GM10248 (cell line): ENCODE results near the gene COLEC11.

Experiments
- CTCF ChIA-PET: fragments of 300-600 bp; sonication (Branson Sonifier 250); formaldehyde crosslinking; extraction: SDS; loops from one replicate; lab custom pipeline; 2021; ENCODE audit warnings: antibody characterized with exemption; lab: Yijun Ruan, JAX
- POLR2A ChIA-PET: fragments of 350-650 bp; sonication (Branson Sonifier 250); formaldehyde crosslinking; extraction: SDS; loops from one replicate; lab custom pipeline; 2020; ENCODE audit warnings: antibody characterized with exemption; lab: Yijun Ruan, JAX
- DNase-seq: peaks from one replicate; pipeline ENCODE4 v3.0.0; 2012; ENCODE audit errors: extremely low spot score
- CTCF ChIP-seq: IDR thresholded peaks from 2 replicates; pipeline ENCODE4 v1.5.1; 2012; ENCODE audit warnings: mild to moderate bottlenecking, low read depth; ENCODE audit errors: extremely low read depth, missing control alignments, control extremely low read depth

COLEC11 gene

GRCh38 chr2:3682811-3683210, 87.9 kb downstream of the COLEC11 start:
- ChIA-PET POLR2A (no interaction called here), CTCF (no interaction called here)
- no peak for DNase-seq
- no peak for TF ChIP-seq CTCF

- CTCF ChIA-PET: no interaction called here
- POLR2A ChIA-PET: no interaction called here
- TF ChIP-seq CTCF: no peak
- no peak for DNase-seq
These were observed 89.0 kb downstream of the COLEC11 start for GRCh38 chr2:3683748-3684454.

- ChIA-PET CTCF (interaction anchor here (1.5 kb wide), 1 partner anchor 10 kb away, joined by 3 read pairs; no protein-coding TSS in a partner anchor), POLR2A (interaction anchor here (0.7 kb wide), 1 partner anchor 1131 kb away, joined by 3 read pairs; no protein-coding TSS in a partner anchor)
- DNase-seq: no peak
- no peak for TF ChIP-seq CTCF
These were observed 95.3 kb downstream of the COLEC11 start for GRCh38 chr2:3689998-3690748.

GRCh38 chr2:3692375-3692774, 97.5 kb downstream of the COLEC11 start:
- ChIA-PET CTCF (interaction anchor here (0.8 to 1.7 kb wide), 4 partner anchors 10 to 88 kb away, joined by 3 to 5 read pairs (median 3); no protein-coding TSS in a partner anchor), POLR2A (no interaction called here)
- no peak for TF ChIP-seq CTCF
- DNase-seq: no peak
